HepG2 (cell line): Measurements from ENCODE around the gene GMEB2. TPM values are rescaled to one million over a fixed set of nuclear protein-coding genes. Genes with fewer than 3 reads are reported as not detected.

Source experiments
- ATAC-seq: fragments of 200-7000 bp; cut with Tn5 transposase; 3 replicates; pipeline ENCODE4 v1.9.1; 2020; ENCODE audit warnings: mild to moderate bottlenecking, moderate library complexity
- BruUV-seq: library from RNA; stranded (reverse); fragments of 400-500 nt; replicated peaks from 2 replicates; lab custom pipeline; 2021; lab: Mats Ljungman, UMichigan
- CTCF ChIA-PET: fragments of 300-600 bp; formaldehyde crosslinking; extraction: SDS; loops from one replicate; lab custom pipeline; 2021; ENCODE audit warnings: low total read pairs, inconsistent platforms, low intra/inter-chr PET ratio; lab: Yijun Ruan, JAX
- POLR2A ChIA-PET: fragments of 350-600 bp; sonication (Branson Sonifier 250); formaldehyde crosslinking; loops from one replicate; lab custom pipeline; 2020; ENCODE audit warnings: antibody characterized with exemption, inconsistent platforms; lab: Yijun Ruan, JAX
- DNase-seq: peaks from one replicate; pipeline ENCODE4 v3.0.0-alpha.2; 2015; ENCODE audit warnings: low spot score
- FAIRE-seq: peaks from 3 replicates; lab custom pipeline; 2011; peaks lifted over from hg19 to GRCh38; lab: Jason Lieb, UNC
- H2AFZ ChIP-seq: one replicate; pipeline ENCODE4 v1.6.1; 2011; ENCODE audit warnings: low read length, inconsistent platforms
- H3K27ac ChIP-seq: fragments of 300-600 bp; 3 replicates; pipeline ENCODE4 v1.8.0; 2011; ENCODE audit warnings: mixed run types, mild to moderate bottlenecking, mixed read lengths, low read length, inconsistent platforms; ENCODE audit not compliant: insufficient read depth; ENCODE audit errors: extremely low read length
- H3K27me3 ChIP-seq, 2 experiments: fragments of 200-600 bp in 1 of 2; 2 replicates in 1 of 2; 3 replicates in 1 of 2; pipeline versions ENCODE4 v1.6.0 to v1.8.0; 2011; ENCODE audit warnings: low read length in 2 of 2, mild to moderate bottlenecking in 2 of 2, moderate library complexity in 2 of 2, inconsistent platforms in 1 of 2; ENCODE audit not compliant: insufficient read depth in 2 of 2, control insufficient read depth in 1 of 2
- H3K36me3 ChIP-seq, 2 experiments: fragments of 200-600 bp in 1 of 2; replicated peaks in 1 of 2; 2 replicates in 1 of 2; 3 replicates in 1 of 2; pipeline versions ENCODE4 v1.5.1 to v1.8.0; 2011; ENCODE audit warnings: low read length in 2 of 2, inconsistent platforms in 1 of 2; ENCODE audit not compliant: insufficient read depth in 2 of 2, control insufficient read depth in 1 of 2
- H3K4me1 ChIP-seq: 2 replicates; pipeline ENCODE4 v1.5.1; 2012; ENCODE audit warnings: low read length, inconsistent platforms; ENCODE audit not compliant: insufficient read depth
- H3K4me2 ChIP-seq: 2 replicates; pipeline ENCODE4 v1.6.0; 2011; ENCODE audit warnings: low read depth, low read length, inconsistent platforms
- H3K4me3 ChIP-seq, 3 experiments: fragments of 200-600 bp in 1 of 3; sonication (generic), shearing (Covaris generic) in 1 of 3; replicated peaks in 1 of 3; 2 replicates each; pipeline ENCODE4 v1.5.1; 2011 to 2016; ENCODE audit warnings: low read length in 3 of 3, inconsistent platforms in 2 of 3, low read depth in 2 of 3, mild to moderate bottlenecking in 2 of 3, control low read depth in 1 of 3, mixed read lengths in 1 of 3; ENCODE audit not compliant: insufficient read depth in 1 of 3
- H3K79me2 ChIP-seq: one replicate; pipeline ENCODE4 v1.6.1; 2011; ENCODE audit warnings: low read length, inconsistent platforms; ENCODE audit not compliant: insufficient read depth
- H3K9ac ChIP-seq: 2 replicates; pipeline ENCODE4 v1.6.0; 2011; ENCODE audit warnings: mild to moderate bottlenecking, low read depth, low read length, inconsistent platforms; ENCODE audit not compliant: insufficient read depth
- H3K9me3 ChIP-seq: 2 replicates; pipeline ENCODE4 v1.5.1; 2012; ENCODE audit warnings: mild to moderate bottlenecking, low read length
- H4K20me1 ChIP-seq: 2 replicates; pipeline ENCODE4 v1.6.0; 2011; ENCODE audit warnings: inconsistent platforms, mild to moderate bottlenecking, low read length, moderate library complexity; ENCODE audit not compliant: insufficient read depth
- AKAP8 ChIP-seq: sonication (generic); formaldehyde crosslinking; IDR thresholded peaks from 2 replicates; pipeline ENCODE4 v1.5.1; 2020; ENCODE audit warnings: mild to moderate bottlenecking, missing genetic modification reagents
- CC2D1A ChIP-seq: sonication (generic); formaldehyde crosslinking; IDR thresholded peaks from 2 replicates; pipeline ENCODE4 v1.8.1; 2023; ENCODE audit warnings: mild to moderate bottlenecking, missing genetic modification reagents
- HCFC1 ChIP-seq: fragments of 150-350 bp; IDR thresholded peaks from 2 replicates; pipeline ENCODE4 v1.6.1; 2014; ENCODE audit warnings: low read depth, low read length
- NONO ChIP-seq, 2 experiments: fragments of 450-650 bp in 1 of 2; sonication (generic) in 1 of 2; formaldehyde crosslinking in 1 of 2; IDR thresholded peaks in 1 of 2; conservative IDR thresholded peaks in 1 of 2; 2 replicates each; pipeline versions ENCODE4 v1.6.1 to v1.8.0; 2017 to 2022; ENCODE audit warnings: mild to moderate bottlenecking in 1 of 2, missing genetic modification reagents in 1 of 2, moderate library complexity in 1 of 2
- RARG ChIP-seq: sonication (generic); formaldehyde crosslinking; IDR thresholded peaks from 2 replicates; pipeline ENCODE4 v1.4.0; 2020; ENCODE audit warnings: low read depth, mild to moderate bottlenecking, missing genetic modification reagents
- REST ChIP-seq, 2 experiments: IDR thresholded peaks; 2 replicates each; pipeline ENCODE4 v1.6.1; 2011 to 2012; ENCODE audit warnings: low read length in 2 of 2, borderline replicate concordance in 1 of 2, low read depth in 1 of 2, mild to moderate bottlenecking in 1 of 2, moderate library complexity in 1 of 2
- ZNF121 ChIP-seq: sonication (generic); formaldehyde crosslinking; IDR thresholded peaks from 2 replicates; pipeline ENCODE4 v1.5.0; 2020; ENCODE audit warnings: mild to moderate bottlenecking, missing genetic modification reagents
- ZNF33A ChIP-seq: sonication (generic); formaldehyde crosslinking; IDR thresholded peaks from 2 replicates; pipeline ENCODE4 v1.5.1; 2020; ENCODE audit warnings: missing genetic modification reagents, mild to moderate bottlenecking, moderate library complexity, borderline replicate concordance
- ZNF512B ChIP-seq: sonication (generic); formaldehyde crosslinking; IDR thresholded peaks from 2 replicates; pipeline ENCODE4 v1.5.1; 2020; ENCODE audit warnings: missing genetic modification reagents, mild to moderate bottlenecking, borderline replicate concordance
- ZNF562 ChIP-seq: sonication (generic); formaldehyde crosslinking; IDR thresholded peaks from 2 replicates; pipeline ENCODE4 v1.8.0; 2022; ENCODE audit warnings: missing genetic modification reagents, borderline replicate concordance
- ZNF570 ChIP-seq: sonication (generic); formaldehyde crosslinking; IDR thresholded peaks from 2 replicates; pipeline ENCODE4 v1.4.0; 2020; ENCODE audit warnings: mild to moderate bottlenecking, missing genetic modification reagents, borderline replicate concordance
- ZNF574 ChIP-seq: sonication (generic); formaldehyde crosslinking; IDR thresholded peaks from 2 replicates; pipeline ENCODE4 v1.4.0; 2020; ENCODE audit warnings: missing genetic modification reagents
- ZNF678 ChIP-seq: sonication (generic); formaldehyde crosslinking; IDR thresholded peaks from 2 replicates; pipeline ENCODE4 v1.4.0; 2020; ENCODE audit warnings: mild to moderate bottlenecking, missing genetic modification reagents
- ZNF883 ChIP-seq: sonication (generic); formaldehyde crosslinking; IDR thresholded peaks from 2 replicates; pipeline ENCODE4 v1.5.1; 2020; ENCODE audit warnings: mild to moderate bottlenecking, missing genetic modification reagents; ENCODE audit errors: not compliant biosample characterization
- WGBS: methylation state at CpG from one replicate; pipeline ENCODE4 v1.1.6; 2017; ENCODE audit warnings: low lambda C conversion rate; 5-methylcytosine and 5-hydroxymethylcytosine counted together
- in situ Hi-C: cut with HindIII; loops from 2 replicates; pipeline ENCODE4 v1.10.0; 2017; ENCODE audit warnings: low pct_unique_long_range_greater_than_20kb; ENCODE audit not compliant: extremely low pct_ligation_motif_present
- intact Hi-C: fragments of 100-400 bp; cut with micrococcal nuclease; formaldehyde crosslinking; loops from one replicate; pipeline ENCODE4 v1.10.0; 2022; ENCODE audit not compliant: unreplicated experiment
- polyA plus RNA-seq, 8 experiments: library from polyadenylated mRNA; depleted of rRNA in 3 of 8; stranded (reverse) in 7 of 8; unstranded in 1 of 8; fragments of >200 nt; fragmentation: Illumina TruSeq in 4 of 8; extraction: Trizol in 4 of 8; gene quantifications; 2 replicates each; pipeline versions ENCODE4 v1.2.1 to v1.2.3, GENCODE V29; 2011 to 2016; ENCODE audit warnings: low read depth in 4 of 8, missing spikeins in 1 of 8, mixed read lengths in 1 of 8; ENCODE audit not compliant: insufficient read depth in 1 of 8
- total RNA-seq, 5 experiments: library from RNA; depleted of rRNA; stranded (reverse); fragments of >200 nt; fragmentation: Illumina TruSeq; extraction: Trizol; gene quantifications; 2 replicates each; pipeline ENCODE4 v1.2.3, GENCODE V29; 2016; ENCODE audit warnings: low read depth in 1 of 5

GMEB2 gene
- total and polyA plus RNA-seq, 2 of the 13 experiments (the other 11 are each of a cell fraction or from before 2014, with no cell fraction given) = 10.6 to 12.4 TPM

- TF ChIP-seq ZNF512B (CRISPR knock-in tag) = no peak
- TF ChIP-seq NONO (IDR thresholded peaks at IDR 0.05) = no peak
- no peak for TF ChIP-seq NONO (CRISPR knock-in tag; conservative IDR thresholded peaks at IDR 0.05)
- TF ChIP-seq ZNF33A (CRISPR knock-in tag) = no peak
- TF ChIP-seq ZNF562 (CRISPR knock-in tag) = no peak
- TF ChIP-seq ZNF574 (CRISPR knock-in tag) = no peak
- no peak for TF ChIP-seq RARG
Observed at GRCh38 chr20:63620991-63621390, 5.9 kb downstream of the GMEB2 start (continued).

GRCh38 chr20:63619505-63619904, 7.4 kb downstream of the GMEB2 start:
- ATAC-seq (no peak), DNase-seq (no peak), FAIRE-seq (no peak)
- no peak overlapping the region for H3K27ac ChIP-seq
- intact Hi-C loops = no loop called here
- in situ Hi-C loops = no loop called here
- ChIA-PET POLR2A (no interaction called here), CTCF (no interaction called here)
- H3K36me3 ChIP-seq = peaks cover 21 to 50% of the 10 kb centered on the region in 2 experiments
- H3K9me3 ChIP-seq = peaks cover 7% of the 10 kb centered on the region; the same call in 1 of the 2 replicates
- no peak overlapping the region for H3K4me2 ChIP-seq
- H2AFZ ChIP-seq = no peak overlapping the region
- H4K20me1 ChIP-seq = no peaks in the 10 kb centered on the region
- H3K4me1 ChIP-seq = peaks cover 11% of the 10 kb centered on the region
- H3K4me3 ChIP-seq = no peak overlapping the region
- H3K9ac ChIP-seq = no peak overlapping the region
- H3K79me2 ChIP-seq = peaks cover 27% of the 10 kb centered on the region
- no peaks in the 10 kb centered on the region for H3K27me3 ChIP-seq
- 95% methylated on average over 13 of the region's 13 CpGs for WGBS
- no TSS peak for BruUV-seq
- TF ChIP-seq ZNF678 (no peak), CC2D1A (no peak), AKAP8 (CRISPR knock-in tag) (no peak), ZNF570 (CRISPR knock-in tag) (no peak), ZNF883 (CRISPR knock-in tag) (no peak), HCFC1 (no peak), REST (IDR thresholded peaks at IDR 0.05; ENCODE audit: borderline replicate concordance in 1 of 2, low read depth in 1 of 2, low read length in 2 of 2) (no peak), ZNF121 (no peak)
